Tibial nerve (tissue), 4 donors: ENCODE results near the gene TMEM52B.
"Not testable (repeated sequence)": the region's sequence is repeated elsewhere in the genome, so short reads cannot be mapped to it uniquely, and the experiment has no call there.

Source experiments
- EP300 ChIP-seq, 2 donors: sonication (generic); formaldehyde crosslinking; IDR thresholded peaks; one replicate each; pipeline ENCODE4 v1.6.1; 2017; ENCODE audit warnings: antibody characterized with exemption in 2 of 2, mild to moderate bottlenecking in 1 of 2
- POLR2A ChIP-seq, 2 donors: fragments of 450-650 bp; IDR thresholded peaks; one replicate each; pipeline ENCODE4 v1.6.1; 2017; ENCODE audit warnings: antibody characterized with exemption in 2 of 2, mild to moderate bottlenecking in 2 of 2, moderate library complexity in 2 of 2
- TF ChIP-seq, protein P1 (sequence below), 5 experiments: fragments of 200-600 bp in 3 of 5; fragments of 450-650 bp in 2 of 5; sonication (generic) in 3 of 5; IDR thresholded peaks; one replicate each; pipeline ENCODE4 v1.5.1; 2016 to 2019; ENCODE audit warnings: antibody characterized with exemption in 5 of 5, mild to moderate bottlenecking in 3 of 5, moderate library complexity in 2 of 5

DNA sequence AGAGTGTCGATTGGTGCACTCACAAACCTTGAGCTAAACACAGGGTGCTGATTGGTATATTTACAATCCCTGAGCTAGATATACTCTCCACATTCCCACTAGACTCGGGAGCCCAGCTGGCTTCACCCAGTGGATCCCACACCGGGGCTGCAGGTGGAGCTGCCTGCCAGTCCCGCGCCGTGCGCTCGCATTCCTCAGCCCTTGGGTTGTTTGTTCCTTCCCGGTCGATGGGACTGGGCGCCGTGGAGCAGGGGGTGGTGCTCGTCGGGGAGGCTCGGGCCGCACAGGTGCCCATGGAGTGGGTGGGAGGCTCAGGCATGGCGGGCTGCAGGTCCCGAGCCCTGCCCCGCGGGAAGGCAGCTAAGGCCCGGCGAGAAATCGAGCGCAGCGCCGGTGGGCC, 46.6 kb downstream of the TMEM52B start:
- TF ChIP-seq EP300 (IDR thresholded peaks at IDR 0.05): peak in 1 of 2 donors; percentile 7
- TF ChIP-seq, protein P1, sequence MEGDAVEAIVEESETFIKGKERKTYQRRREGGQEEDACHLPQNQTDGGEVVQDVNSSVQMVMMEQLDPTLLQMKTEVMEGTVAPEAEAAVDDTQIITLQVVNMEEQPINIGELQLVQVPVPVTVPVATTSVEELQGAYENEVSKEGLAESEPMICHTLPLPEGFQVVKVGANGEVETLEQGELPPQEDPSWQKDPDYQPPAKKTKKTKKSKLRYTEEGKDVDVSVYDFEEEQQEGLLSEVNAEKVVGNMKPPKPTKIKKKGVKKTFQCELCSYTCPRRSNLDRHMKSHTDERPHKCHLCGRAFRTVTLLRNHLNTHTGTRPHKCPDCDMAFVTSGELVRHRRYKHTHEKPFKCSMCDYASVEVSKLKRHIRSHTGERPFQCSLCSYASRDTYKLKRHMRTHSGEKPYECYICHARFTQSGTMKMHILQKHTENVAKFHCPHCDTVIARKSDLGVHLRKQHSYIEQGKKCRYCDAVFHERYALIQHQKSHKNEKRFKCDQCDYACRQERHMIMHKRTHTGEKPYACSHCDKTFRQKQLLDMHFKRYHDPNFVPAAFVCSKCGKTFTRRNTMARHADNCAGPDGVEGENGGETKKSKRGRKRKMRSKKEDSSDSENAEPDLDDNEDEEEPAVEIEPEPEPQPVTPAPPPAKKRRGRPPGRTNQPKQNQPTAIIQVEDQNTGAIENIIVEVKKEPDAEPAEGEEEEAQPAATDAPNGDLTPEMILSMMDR (IDR thresholded peaks at IDR 0.05): not testable (repeated sequence)
- not testable (repeated sequence) for TF ChIP-seq POLR2A (IDR thresholded peaks at IDR 0.05)
